GM10266 (cell line): Measurements from ENCODE around the gene NKX6-2.

Source experiments
- DNase-seq: peaks from one replicate; pipeline ENCODE4 v3.0.0; 2012; ENCODE audit errors: extremely low spot score
- CTCF ChIP-seq: IDR thresholded peaks from 2 replicates; pipeline ENCODE4 v1.5.1; 2012; ENCODE audit warnings: mild to moderate bottlenecking, low read depth; ENCODE audit not compliant: control insufficient read depth, insufficient read depth; ENCODE audit errors: missing control alignments

NKX6-2 gene

GRCh38 chr10:132781556-132781955 lies 4.4 kb downstream of the NKX6-2 start:
- no peak for TF ChIP-seq CTCF

GRCh38 chr10:132780356-132780755 lies 5.6 kb downstream of the NKX6-2 start:
- DNase-seq = no peak
- no peak for TF ChIP-seq CTCF

More at GRCh38 chr10:132781556-132781955, 4.4 kb downstream of the NKX6-2 start:
- DNase-seq = no peak

- no peak for TF ChIP-seq CTCF
- DNase-seq = no peak
Measured at GRCh38 chr10:132779549-132780294, 6.2 kb downstream of the NKX6-2 start.

GRCh38 chr10:132777441-132777840 lies 8.5 kb downstream of the NKX6-2 start:
- no peak for DNase-seq
- no peak for TF ChIP-seq CTCF

GRCh38 chr10:132776821-132777220 lies 9.1 kb downstream of the NKX6-2 start:
- no peak for TF ChIP-seq CTCF

GRCh38 chr10:132776186-132776585 lies 9.8 kb downstream of the NKX6-2 start:
- TF ChIP-seq CTCF = no peak
- DNase-seq = no peak

More at GRCh38 chr10:132776821-132777220, 9.1 kb downstream of the NKX6-2 start:
- DNase-seq = no peak
